ENCODE data around the gene GPBP1L1.

The GPBP1L1 gene

DNA sequence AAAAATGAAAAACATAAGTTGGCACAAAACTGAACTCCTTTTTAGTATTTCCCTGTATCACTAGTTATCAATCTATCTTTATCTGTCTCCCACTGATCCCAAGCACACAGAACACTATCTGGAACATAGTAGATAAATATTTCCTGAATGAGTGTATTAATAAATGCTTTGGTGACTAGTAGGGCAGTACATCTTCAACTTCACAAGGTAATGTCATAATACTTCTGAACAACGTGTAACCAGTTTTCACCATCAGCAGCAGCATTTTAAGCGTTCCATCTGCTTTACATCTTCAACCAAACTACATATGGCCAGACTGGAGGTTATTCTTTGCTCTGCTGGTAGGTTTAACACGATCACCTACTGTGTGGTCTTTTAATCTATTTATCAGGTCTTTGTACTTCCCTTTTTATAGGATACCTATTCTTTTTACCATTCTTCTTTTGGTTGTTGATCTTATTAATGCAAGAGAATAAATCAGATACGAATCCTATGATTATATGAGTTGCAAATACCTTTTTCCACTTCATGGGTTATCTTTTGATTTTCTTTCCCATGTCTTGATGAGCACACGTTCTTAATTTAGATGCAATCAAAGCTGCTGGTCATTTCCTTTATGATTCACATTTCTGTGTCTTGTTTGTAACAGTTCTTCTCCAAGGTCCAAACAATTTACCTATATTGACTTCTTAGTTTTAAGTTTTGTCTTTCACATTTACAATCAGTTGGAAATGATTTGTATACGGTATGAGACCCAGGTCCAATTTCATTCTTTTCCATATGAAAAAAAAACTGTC, 16.3 kb downstream of the GPBP1L1 start:
- in situ Hi-C loops (cut with MboI; ENCODE audit: low sequenced_read_pairs): loop anchor here (25.0 kb wide), 1 partner anchor 217 kb away; no protein-coding TSS in a partner anchor
- Histone ChIP-seq H3K9me3 (no peaks in the 10 kb centered on the region), H3K4me1 (peaks cover 5% of the 10 kb centered on the region), H3K36me3 (replicated peaks) (no peaks in the 10 kb centered on the region; the same call in 1 of the 2 replicates), H3K27me3 (ENCODE audit: low read depth) (no peaks in the 10 kb centered on the region), H3K4me3 (no peak overlapping the region)
- DNase-seq (ENCODE audit: low spot score in 2 of 2): no peak

- Histone ChIP-seq H3K27me3 (ENCODE audit: low read depth) (no peaks in the 10 kb centered on the region), H3K4me3 (no peak overlapping the region), H3K4me1 (peaks cover 5% of the 10 kb centered on the region), H3K9me3 (no peaks in the 10 kb centered on the region), H3K36me3 (replicated peaks) (no peaks in the 10 kb centered on the region; the same call in 1 of the 2 replicates)
- DNase-seq (ENCODE audit: low spot score in 2 of 2): no peak
- in situ Hi-C loops (cut with MboI; ENCODE audit: low sequenced_read_pairs): loop anchor here (25.0 kb wide), 1 partner anchor 218 kb away; no protein-coding TSS in a partner anchor
These were observed 17.0 kb downstream of the GPBP1L1 start for GRCh38 chr1:45669379-45669778.

- Histone ChIP-seq H3K9me3 (no peaks in the 10 kb centered on the region), H3K27me3 (ENCODE audit: low read depth) (no peaks in the 10 kb centered on the region), H3K4me1 (no peaks in the 10 kb centered on the region; the same call in 1 of the 2 replicates), H3K4me3 (no peak overlapping the region), H3K36me3 (replicated peaks) (no peaks in the 10 kb centered on the region; the same call in 1 of the 2 replicates)
- in situ Hi-C loops (cut with MboI; ENCODE audit: low sequenced_read_pairs): loop anchor here (25.0 kb wide), 1 partner anchor 219 kb away; no protein-coding TSS in a partner anchor
- no peak for DNase-seq (ENCODE audit: low spot score in 2 of 2)
These were observed 17.8 kb downstream of the GPBP1L1 start for GRCh38 chr1:45668526-45668925.

- Histone ChIP-seq H3K4me3 (no peak overlapping the region), H3K36me3 (replicated peaks) (no peaks in the 10 kb centered on the region; the same call in 1 of the 2 replicates)
- in situ Hi-C loops (cut with MboI; ENCODE audit: low sequenced_read_pairs): loop anchor here (25.0 kb wide), 1 partner anchor 220 kb away; no protein-coding TSS in a partner anchor
These were observed 18.8 kb downstream of the GPBP1L1 start for GRCh38 chr1:45667321-45668111.

GRCh38 chr1:45666836-45667235, 19.5 kb downstream of the GPBP1L1 start:
- H3K4me3 ChIP-seq: no peak overlapping the region
- no peaks in the 10 kb centered on the region; the same call in 1 of the 2 replicates for H3K4me1 ChIP-seq
- no peaks in the 10 kb centered on the region; the same call in 1 of the 2 replicates for H3K36me3 ChIP-seq (replicated peaks)
- in situ Hi-C loops (cut with MboI; ENCODE audit: low sequenced_read_pairs): loop anchor here (25.0 kb wide), 1 partner anchor 220 kb away; no protein-coding TSS in a partner anchor
- no peaks in the 10 kb centered on the region for H3K27me3 ChIP-seq (ENCODE audit: low read depth)
- DNase-seq (ENCODE audit: low spot score in 2 of 2): no peak
- no peaks in the 10 kb centered on the region for H3K9me3 ChIP-seq

More at GRCh38 chr1:45667321-45668111, 18.8 kb downstream of the GPBP1L1 start:
- no peaks in the 10 kb centered on the region for H3K9me3 ChIP-seq
- no peaks in the 10 kb centered on the region; the same call in 1 of the 2 replicates for H3K4me1 ChIP-seq
- H3K27me3 ChIP-seq (ENCODE audit: low read depth): no peaks in the 10 kb centered on the region
- DNase-seq (ENCODE audit: low spot score in 2 of 2): no peak

GRCh38 chr1:45660336-45660735, 26.0 kb downstream of the GPBP1L1 start:
- Histone ChIP-seq H3K4me1 (peaks cover 7% of the 10 kb centered on the region), H3K9me3 (no peaks in the 10 kb centered on the region), H3K27me3 (ENCODE audit: low read depth) (no peaks in the 10 kb centered on the region), H3K4me3 (no peak overlapping the region), H3K36me3 (replicated peaks) (peaks cover 48% of the 10 kb centered on the region)
- in situ Hi-C loops (cut with MboI; ENCODE audit: low sequenced_read_pairs): loop anchor here (25.0 kb wide), 1 partner anchor 227 kb away; no protein-coding TSS in a partner anchor
- DNase-seq (ENCODE audit: low spot score in 2 of 2): no peak

DNA sequence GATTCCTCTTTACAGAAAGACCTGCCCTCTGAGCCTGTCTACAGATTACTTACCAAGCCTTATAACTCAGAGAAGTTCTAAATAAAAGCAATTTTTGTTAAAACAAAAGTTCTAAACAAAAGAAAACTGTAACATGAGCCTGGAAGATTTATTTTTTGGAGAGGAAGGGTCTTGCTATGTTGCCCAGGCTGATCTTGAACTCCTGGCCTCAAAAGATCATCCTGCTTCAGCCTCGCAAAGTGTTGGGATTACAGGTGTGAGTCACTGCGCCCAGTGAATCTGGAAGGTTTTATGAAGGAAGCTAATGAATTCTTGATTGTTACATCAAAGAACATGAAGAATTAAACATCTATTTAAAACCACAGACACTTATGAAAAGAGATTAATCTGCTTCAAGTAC, 27.1 kb downstream of the GPBP1L1 start:
- Histone ChIP-seq H3K27me3 (ENCODE audit: low read depth) (no peaks in the 10 kb centered on the region), H3K9me3 (no peaks in the 10 kb centered on the region), H3K36me3 (replicated peaks) (peaks cover 57% of the 10 kb centered on the region), H3K4me1 (peaks cover 13% of the 10 kb centered on the region), H3K4me3 (no peak overlapping the region)
- in situ Hi-C loops (cut with MboI; ENCODE audit: low sequenced_read_pairs): loop anchor here (25.0 kb wide), 1 partner anchor 228 kb away; no protein-coding TSS in a partner anchor
- DNase-seq (ENCODE audit: low spot score in 2 of 2): no peak

DNA sequence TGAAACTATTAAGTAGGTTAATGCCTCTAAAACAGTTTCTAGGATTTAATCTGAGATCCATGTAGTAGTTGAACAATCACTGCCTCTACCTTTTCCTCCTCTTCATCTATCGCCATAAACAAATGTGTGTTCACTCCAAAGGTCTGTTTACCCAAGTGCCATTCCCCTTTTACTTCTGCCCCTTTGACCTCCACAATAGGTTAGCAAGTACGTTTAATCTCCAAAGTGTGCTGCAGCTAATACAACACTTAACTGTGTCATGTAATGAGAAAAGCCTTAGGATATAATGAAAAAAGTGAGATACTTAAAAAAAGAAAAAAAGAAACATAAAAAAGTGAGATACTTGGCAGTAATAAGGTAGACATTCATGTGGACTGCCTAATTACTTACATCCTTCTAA, 28.2 kb downstream of the GPBP1L1 start:
- DNase-seq (ENCODE audit: low spot score in 2 of 2): no peak
- Histone ChIP-seq H3K4me1 (peaks cover 13% of the 10 kb centered on the region), H3K36me3 (replicated peaks) (peaks cover 64% of the 10 kb centered on the region), H3K4me3 (no peak overlapping the region), H3K9me3 (no peaks in the 10 kb centered on the region), H3K27me3 (ENCODE audit: low read depth) (no peaks in the 10 kb centered on the region)
- in situ Hi-C loops (cut with MboI; ENCODE audit: low sequenced_read_pairs): loop anchor here (25.0 kb wide), 1 partner anchor 229 kb away; no protein-coding TSS in a partner anchor

DNA sequence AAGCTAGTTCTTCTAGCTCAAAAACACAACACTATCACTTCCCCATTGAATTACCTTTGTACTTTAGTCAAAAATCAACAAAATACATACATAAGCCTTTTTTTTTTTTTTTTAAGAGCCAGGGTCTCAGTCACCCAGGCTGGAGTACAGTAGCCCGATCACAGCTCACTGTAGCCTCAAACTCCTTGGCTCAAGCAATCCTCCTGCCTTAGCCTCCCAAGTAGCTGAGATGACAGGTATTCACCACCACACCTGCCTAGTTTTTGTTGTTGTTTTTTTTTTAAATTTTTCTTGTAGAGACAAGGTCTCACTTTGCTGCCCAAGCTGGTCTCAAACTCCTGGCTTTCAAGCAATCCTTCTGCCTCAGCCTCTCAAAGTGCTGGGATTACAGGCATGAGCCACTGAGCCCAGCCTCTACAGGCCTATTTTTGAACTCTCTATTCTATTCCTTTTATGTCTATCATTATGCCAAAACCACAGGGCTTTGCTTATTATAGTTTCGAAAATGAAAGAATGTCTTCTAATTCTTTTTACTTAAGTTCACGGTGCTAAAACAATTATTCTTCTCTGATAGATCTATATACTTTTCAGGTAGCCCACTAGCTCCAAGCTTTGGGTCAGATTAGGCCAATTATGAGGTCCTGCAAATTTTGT, 29.6 kb downstream of the GPBP1L1 start:
- H3K4me3 ChIP-seq: no peak overlapping the region
- peaks cover 70% of the 10 kb centered on the region for H3K36me3 ChIP-seq (replicated peaks)
- H3K27me3 ChIP-seq (ENCODE audit: low read depth): no peaks in the 10 kb centered on the region
- DNase-seq (ENCODE audit: low spot score in 2 of 2): no peak
- H3K4me1 ChIP-seq: peaks cover 13% of the 10 kb centered on the region
- no peaks in the 10 kb centered on the region for H3K9me3 ChIP-seq
- in situ Hi-C loops (cut with MboI; ENCODE audit: low sequenced_read_pairs): loop anchor here (25.0 kb wide), 1 partner anchor 231 kb away; no protein-coding TSS in a partner anchor

GRCh38 chr1:45654540-45655280, 31.6 kb downstream of the GPBP1L1 start:
- Histone ChIP-seq H3K27me3 (ENCODE audit: low read depth) (no peaks in the 10 kb centered on the region), H3K9me3 (no peaks in the 10 kb centered on the region), H3K36me3 (replicated peaks) (peaks cover 72% of the 10 kb centered on the region), H3K4me1 (peaks cover 13% of the 10 kb centered on the region), H3K4me3 (no peak overlapping the region)
- DNase-seq (ENCODE audit: low spot score in 2 of 2): no peak
- in situ Hi-C loops (cut with MboI; ENCODE audit: low sequenced_read_pairs): loop anchor here (25.0 kb wide), 1 partner anchor 233 kb away; no protein-coding TSS in a partner anchor

DNA sequence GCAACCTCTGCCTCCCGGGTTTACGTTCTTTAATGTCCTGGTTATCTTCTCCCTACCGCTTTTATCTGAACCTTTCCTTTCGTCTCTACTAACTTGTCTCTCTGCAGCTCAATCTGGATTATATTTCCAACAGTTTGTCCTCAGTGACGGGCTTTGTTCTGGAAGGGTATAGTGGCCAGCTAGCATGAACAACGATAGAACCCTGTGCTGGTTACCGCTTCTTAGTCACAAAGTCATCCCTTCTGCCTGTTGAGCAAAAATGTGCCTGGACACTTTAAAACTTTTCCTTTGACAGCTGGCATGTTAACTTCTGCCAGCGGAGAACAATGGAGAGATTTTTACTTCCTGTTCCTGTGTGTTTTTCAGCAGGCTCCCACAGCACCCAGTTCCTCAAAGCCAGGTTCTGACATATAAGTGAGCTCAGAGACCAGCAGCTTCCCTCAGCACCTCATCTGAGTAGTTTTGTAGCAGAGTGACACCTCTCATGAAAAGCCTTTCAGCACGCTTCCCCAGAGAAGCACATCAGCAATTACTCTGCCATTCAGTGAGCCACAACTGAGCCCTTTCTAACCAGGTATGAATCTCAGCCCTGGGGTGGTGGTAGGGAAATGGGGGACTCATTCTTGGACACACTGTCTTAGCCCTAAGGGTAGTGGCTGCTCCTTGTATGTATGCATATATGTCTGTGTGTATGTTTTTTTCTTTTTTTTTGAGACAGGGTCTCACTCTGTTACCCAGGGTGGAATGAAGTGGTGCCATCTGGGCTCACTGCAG, 38.9 kb downstream of the GPBP1L1 start:
- DNase-seq (ENCODE audit: low spot score in 2 of 2): no peak
- Histone ChIP-seq H3K36me3 (replicated peaks) (peaks cover 31% of the 10 kb centered on the region), H3K4me3 (no peak overlapping the region), H3K27me3 (ENCODE audit: low read depth) (no peaks in the 10 kb centered on the region), H3K4me1 (no peaks in the 10 kb centered on the region; the same call in 1 of the 2 replicates), H3K9me3 (no peaks in the 10 kb centered on the region)
- in situ Hi-C loops (cut with MboI; ENCODE audit: low sequenced_read_pairs): no loop called here

DNA sequence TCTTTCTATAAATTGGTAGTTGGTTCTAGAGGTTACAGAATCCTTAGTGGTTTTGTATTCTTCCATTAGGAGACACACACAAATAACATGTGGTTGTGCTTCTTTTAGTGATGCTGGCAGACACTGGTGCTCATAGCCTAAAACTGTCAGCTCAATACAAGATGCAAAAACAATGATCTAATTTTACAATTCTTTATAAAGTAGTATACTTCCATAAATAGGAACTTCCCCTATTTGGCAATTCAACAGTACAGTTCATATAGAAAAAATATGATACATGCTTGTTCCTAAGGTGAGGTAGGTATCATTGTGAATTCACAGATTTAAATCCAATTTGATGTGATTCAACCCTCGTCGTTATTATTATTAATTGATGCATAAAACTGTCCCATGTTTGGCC, 41.7 kb downstream of the GPBP1L1 start:
- no peak for DNase-seq (ENCODE audit: low spot score in 2 of 2)
- in situ Hi-C loops (cut with MboI; ENCODE audit: low sequenced_read_pairs): no loop called here
- Histone ChIP-seq H3K4me1 (no peaks in the 10 kb centered on the region; the same call in 1 of the 2 replicates), H3K9me3 (no peaks in the 10 kb centered on the region), H3K4me3 (no peak overlapping the region), H3K27me3 (ENCODE audit: low read depth) (no peaks in the 10 kb centered on the region), H3K36me3 (replicated peaks) (peaks cover 32% of the 10 kb centered on the region)

Data from HAP-1 (cell line).